BE2C (cell line): ENCODE measurements around the gene PDE5A.
"Not testable (repeated sequence)": the region's sequence is repeated elsewhere in the genome, so short reads cannot be mapped to it uniquely, and the experiment has no call there.

Experiments
- DNase-seq: peaks from one replicate; pipeline ENCODE4 v3.0.0-alpha.2; 2020
- H3K27me3 ChIP-seq: fragments of 250-450 bp; sonication (Bioruptor Pico); 2 replicates; pipeline ENCODE4 v1.5.1; 2020; ENCODE audit warnings: mild to moderate bottlenecking
- H3K36me3 ChIP-seq: fragments of 250-450 bp; sonication (Bioruptor Pico); 2 replicates; pipeline ENCODE4 v1.5.1; 2020; ENCODE audit warnings: mild to moderate bottlenecking
- H3K4me1 ChIP-seq: fragments of 250-450 bp; sonication (Bioruptor Pico); 2 replicates; pipeline ENCODE4 v1.5.1; 2020
- H3K4me3 ChIP-seq: 2 replicates; pipeline ENCODE4 v1.5.1; 2011; ENCODE audit warnings: low read depth, low read length
- H3K9me3 ChIP-seq: fragments of 250-450 bp; sonication (Bioruptor Pico); 2 replicates; pipeline ENCODE4 v1.5.1; 2020
- TF ChIP-seq, protein P1 (sequence below): IDR thresholded peaks from 2 replicates; pipeline ENCODE4 v1.5.1; 2012; ENCODE audit warnings: mild to moderate bottlenecking, low read depth, low read length

Gene PDE5A

DNA sequence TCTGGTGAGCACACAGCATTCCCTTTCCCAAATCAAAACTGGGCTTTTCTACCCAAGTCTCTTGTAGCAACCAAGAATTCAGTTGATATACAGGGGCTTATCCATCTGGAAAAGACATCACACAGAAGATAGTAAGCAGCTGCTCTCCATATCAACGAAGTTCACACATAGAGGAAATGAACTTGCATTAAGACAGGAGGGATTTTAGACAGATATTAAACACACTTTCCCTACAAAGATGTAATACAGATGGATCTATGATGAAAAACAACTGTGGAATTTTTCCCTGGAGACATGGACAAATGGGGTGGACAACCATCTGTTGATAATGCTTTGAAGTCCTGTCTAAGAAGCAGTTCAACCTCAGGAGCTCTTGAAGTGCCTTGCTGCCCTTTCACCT lies 9.8 kb upstream of the PDE5A start:
- H3K4me1 ChIP-seq, result no peaks in the 10 kb centered on the region
- no peaks in the 10 kb centered on the region for H3K36me3 ChIP-seq
- H3K4me3 ChIP-seq, result no peak overlapping the region
- no peak for DNase-seq
- peaks cover 13% of the 10 kb centered on the region for H3K27me3 ChIP-seq
- H3K9me3 ChIP-seq, result no peaks in the 10 kb centered on the region
- TF ChIP-seq, protein P1, sequence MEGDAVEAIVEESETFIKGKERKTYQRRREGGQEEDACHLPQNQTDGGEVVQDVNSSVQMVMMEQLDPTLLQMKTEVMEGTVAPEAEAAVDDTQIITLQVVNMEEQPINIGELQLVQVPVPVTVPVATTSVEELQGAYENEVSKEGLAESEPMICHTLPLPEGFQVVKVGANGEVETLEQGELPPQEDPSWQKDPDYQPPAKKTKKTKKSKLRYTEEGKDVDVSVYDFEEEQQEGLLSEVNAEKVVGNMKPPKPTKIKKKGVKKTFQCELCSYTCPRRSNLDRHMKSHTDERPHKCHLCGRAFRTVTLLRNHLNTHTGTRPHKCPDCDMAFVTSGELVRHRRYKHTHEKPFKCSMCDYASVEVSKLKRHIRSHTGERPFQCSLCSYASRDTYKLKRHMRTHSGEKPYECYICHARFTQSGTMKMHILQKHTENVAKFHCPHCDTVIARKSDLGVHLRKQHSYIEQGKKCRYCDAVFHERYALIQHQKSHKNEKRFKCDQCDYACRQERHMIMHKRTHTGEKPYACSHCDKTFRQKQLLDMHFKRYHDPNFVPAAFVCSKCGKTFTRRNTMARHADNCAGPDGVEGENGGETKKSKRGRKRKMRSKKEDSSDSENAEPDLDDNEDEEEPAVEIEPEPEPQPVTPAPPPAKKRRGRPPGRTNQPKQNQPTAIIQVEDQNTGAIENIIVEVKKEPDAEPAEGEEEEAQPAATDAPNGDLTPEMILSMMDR, result no peak

DNA sequence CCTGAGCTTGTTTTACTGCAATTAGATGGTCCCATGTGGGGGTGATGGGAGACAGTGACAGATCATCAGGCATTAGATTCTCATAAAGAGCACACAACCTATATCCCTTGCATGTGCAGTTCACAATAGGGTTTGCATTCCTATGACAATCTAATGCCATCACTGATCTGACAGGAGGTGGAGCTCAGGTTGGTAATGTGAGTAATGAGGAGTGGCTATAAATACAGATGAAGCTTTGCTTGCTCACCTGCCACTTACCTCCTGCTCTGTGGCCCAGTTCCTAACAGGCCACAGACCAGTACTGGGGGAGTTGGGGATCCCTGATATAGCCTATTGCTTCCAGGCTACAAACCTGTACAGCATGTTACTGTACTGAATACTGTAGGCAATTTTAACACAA lies 8.2 kb upstream of the PDE5A start:
- not testable (repeated sequence) for H3K36me3 ChIP-seq, H3K4me1 ChIP-seq, H3K4me3 ChIP-seq, H3K9me3 ChIP-seq, DNase-seq
- peaks cover 25% of the 10 kb centered on the region for H3K27me3 ChIP-seq

DNA sequence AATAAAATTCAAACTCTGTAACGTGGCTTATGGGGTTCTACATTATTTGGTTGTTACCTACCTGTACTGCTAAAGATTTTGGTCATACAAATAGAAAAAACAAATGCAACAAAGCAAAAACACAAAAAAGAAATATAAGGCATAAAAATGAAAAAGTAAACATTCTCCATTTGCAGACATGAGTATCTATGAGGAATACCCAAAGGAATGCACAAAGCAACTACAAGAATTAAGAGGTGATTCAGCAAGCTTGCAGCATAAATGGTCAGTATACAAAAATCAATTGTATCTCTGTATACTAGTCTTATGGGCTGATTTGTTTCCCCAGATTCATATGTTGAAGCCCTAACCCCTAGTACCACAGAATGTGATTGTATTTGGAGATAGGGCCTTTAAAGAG lies 3.6 kb upstream of the PDE5A start:
- H3K36me3 ChIP-seq, result no peaks in the 10 kb centered on the region
- TF ChIP-seq, protein P1, result no peak
- H3K4me1 ChIP-seq, result no peaks in the 10 kb centered on the region
- H3K27me3 ChIP-seq, result peaks cover 61% of the 10 kb centered on the region
- no peak for DNase-seq
- H3K9me3 ChIP-seq, result no peaks in the 10 kb centered on the region
- no peak overlapping the region for H3K4me3 ChIP-seq

DNA sequence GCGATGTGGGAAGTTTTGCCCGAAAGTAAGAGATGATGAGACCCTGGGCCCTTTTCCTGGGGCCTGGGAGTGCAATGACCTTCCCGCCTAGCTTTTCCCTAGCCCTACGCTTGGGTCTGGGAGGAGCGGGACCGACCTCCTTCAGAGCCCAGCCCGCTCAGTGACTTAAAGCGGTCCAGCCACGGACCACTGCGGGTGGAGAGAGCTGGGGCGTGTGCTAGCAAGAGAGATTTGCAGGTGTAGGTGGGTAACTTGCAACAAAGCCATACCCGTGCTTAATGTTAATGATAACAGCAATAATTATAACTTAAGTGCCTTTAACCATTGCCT lies 503 bp upstream of the PDE5A start:
- DNase-seq, result no peak
- peak overlapping the region; percentile 65 for H3K4me3 ChIP-seq
- no peaks in the 10 kb centered on the region for H3K9me3 ChIP-seq
- H3K27me3 ChIP-seq, result peaks cover 63% of the 10 kb centered on the region
- H3K4me1 ChIP-seq, result no peaks in the 10 kb centered on the region
- TF ChIP-seq, protein P1, result no peak
- H3K36me3 ChIP-seq, result no peaks in the 10 kb centered on the region

DNA sequence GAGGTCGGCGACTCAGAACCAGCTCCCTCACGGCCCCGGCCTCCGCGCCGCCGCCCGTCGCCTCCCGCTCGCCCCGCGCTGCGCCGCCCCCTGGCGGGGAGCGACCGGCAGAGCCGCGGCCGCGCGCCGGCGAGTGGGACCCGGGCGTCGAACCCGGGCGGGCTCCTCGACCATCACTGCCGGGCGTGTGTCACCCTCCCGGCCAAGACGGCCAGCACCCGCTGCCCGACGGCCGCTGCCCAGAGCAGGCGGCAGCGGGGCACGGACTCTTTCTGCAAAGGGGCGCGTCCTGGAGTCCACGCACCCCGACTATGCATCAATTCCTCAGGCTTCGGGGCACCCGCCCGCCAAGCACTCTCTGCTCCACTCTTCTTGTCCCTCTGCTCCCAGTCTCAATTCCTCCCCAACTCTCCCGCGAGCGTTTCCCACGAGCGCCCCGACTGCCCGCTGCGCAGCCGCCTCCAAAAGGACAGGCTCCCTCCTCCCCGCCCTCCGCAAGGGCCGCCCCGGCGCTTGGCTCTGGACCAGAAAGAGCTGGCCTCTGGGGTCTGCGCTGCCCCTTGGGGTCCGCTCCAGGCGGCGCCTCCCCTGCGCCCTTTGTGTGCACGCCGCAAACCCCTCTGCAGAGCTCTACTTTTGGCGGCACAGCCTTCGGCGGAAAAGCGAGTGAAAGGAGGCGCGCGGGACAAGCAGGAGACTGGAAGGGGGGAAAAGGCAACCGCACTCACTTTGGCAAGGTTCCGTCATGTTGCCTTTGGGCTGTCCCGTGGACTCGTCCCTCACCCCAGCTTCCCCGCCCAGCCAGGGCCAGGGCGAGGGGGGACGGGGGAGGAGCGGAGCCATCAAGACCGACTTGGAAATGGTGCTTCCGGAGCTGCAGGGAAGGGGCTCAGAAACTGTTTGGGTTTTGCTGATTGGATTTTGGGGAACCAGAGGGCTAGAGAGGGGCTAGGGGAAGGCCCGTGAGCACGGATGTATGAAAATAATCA lies 1.0 kb downstream of the PDE5A start:
- H3K27me3 ChIP-seq, result peaks cover 51% of the 10 kb centered on the region
- H3K36me3 ChIP-seq, result no peaks in the 10 kb centered on the region
- H3K9me3 ChIP-seq, result no peaks in the 10 kb centered on the region
- TF ChIP-seq, protein P1, result 0 out of 2 replicates have a peak, but pooled peaks have one; percentile 9
- H3K4me3 ChIP-seq, result peak overlapping the region; percentile 65
- H3K4me1 ChIP-seq, result no peaks in the 10 kb centered on the region
- peak; percentile 67 for DNase-seq

DNA sequence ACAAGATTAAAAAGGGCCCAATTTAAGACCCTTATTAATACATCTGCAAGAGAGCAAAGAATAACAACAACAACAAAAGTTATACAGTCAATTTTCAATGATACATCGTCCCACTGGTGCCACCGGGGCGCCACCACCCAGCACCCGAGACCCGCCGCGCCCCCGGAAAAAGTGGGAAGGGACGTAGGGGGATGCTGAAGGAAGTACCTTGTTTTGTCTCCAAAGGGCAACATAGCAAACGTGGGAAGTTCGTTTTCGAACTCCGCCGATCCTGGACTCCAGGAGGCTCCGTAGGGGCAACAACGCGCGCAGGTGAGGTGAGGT lies 1.7 kb downstream of the PDE5A start:
- H3K4me3 ChIP-seq, result peak overlapping the region; percentile 33
- H3K27me3 ChIP-seq, result peaks cover 46% of the 10 kb centered on the region
- DNase-seq, result no peak
- H3K4me1 ChIP-seq, result no peaks in the 10 kb centered on the region
- no peaks in the 10 kb centered on the region for H3K36me3 ChIP-seq
- TF ChIP-seq, protein P1, result no peak
- H3K9me3 ChIP-seq, result no peaks in the 10 kb centered on the region
